Suppressor macrophage treated with lipopolysaccharide for 1 hour (primary cell): ENCODE data around the gene SIRPA.

Source experiments
- DNase-seq, 3 donors: peaks; one replicate each; pipeline ENCODE4 v3.0.0-alpha.2; 2020 to 2022

Gene SIRPA

DNA sequence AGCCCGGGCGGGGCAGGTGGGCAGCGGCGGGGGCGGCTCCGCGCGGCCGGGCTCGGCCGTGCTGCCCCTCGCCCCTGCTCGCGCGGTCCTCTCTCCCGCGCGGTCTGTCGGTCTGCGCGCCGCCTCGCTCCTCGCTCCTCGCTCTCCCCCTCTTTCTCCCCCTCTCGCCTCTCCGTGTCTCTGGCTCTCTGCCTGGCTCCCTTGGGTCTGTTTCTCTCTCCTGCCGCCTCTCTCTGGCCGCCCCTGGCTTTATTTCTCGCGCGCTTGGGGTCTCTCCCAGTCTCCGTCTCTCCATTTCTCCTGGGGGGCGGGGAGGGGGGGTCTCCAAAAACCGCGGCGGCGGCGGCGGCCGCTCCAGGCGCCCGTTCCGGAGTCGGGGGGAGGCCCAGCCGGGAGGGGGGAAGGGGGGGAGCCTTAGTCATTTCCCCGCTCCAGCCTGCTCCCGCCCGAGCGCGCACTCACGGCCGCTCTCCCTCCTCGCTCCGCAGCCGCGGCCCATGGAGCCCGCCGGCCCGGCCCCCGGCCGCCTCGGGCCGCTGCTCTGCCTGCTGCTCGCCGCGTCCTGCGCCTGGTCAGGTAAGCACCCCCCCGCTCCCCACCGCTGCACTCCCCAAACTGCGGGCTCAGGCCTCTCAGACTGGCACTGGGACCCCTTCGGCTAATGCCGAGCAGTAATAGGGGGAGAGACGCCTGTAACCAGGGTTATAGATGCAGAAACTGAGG, at the start of gene SIRPA:
Gene SIRPA, plus strand, starts transcription at position 457 of the 723 bp plus-strand sequence. Its CDS starts 41 bp downstream, at position 498.
- DNase-seq = peak; percentile 68 to 86 (median 75)

DNA sequence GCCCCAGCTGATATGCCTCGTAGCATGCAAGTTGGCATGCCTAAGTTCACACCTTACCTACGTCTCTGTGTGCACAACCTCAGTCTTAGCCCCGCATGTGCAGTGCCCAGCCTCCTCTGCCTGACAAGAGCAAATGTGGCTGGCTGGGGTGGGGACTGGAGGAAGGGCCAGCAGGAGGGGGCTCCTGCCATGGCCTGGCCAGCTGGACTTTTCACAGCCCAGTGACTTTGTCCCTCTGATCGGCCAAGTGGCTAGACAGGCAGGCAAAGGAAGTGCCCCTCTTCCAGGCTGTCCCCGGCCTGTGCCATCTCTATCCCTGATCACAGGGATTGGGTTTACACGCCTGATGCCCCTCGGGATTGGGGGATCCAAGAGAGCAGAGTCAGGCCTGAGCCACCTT, 49.5 kb upstream of the SIRPA start:
- DNase-seq = no peak

DNA sequence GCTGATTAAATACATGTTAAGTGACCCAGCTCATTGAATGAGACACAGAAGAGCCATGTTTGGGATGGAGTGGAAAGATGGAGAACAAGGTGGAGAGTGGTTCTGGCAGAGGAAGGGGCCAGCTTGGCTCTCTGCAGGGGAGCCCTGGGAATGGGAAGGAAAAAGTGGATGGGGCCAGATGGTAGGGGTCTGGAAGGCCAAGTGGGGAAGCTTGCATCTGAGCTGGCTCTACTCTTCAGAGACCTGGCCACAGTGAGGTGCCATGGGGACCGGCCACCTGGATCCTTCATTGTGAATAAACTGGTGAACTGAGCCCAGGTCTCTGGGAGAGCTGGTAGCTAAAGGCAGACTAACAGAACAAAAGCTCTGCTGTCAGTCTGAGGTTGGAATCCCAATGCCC, 48.9 kb upstream of the SIRPA start:
- DNase-seq = no peak

DNA sequence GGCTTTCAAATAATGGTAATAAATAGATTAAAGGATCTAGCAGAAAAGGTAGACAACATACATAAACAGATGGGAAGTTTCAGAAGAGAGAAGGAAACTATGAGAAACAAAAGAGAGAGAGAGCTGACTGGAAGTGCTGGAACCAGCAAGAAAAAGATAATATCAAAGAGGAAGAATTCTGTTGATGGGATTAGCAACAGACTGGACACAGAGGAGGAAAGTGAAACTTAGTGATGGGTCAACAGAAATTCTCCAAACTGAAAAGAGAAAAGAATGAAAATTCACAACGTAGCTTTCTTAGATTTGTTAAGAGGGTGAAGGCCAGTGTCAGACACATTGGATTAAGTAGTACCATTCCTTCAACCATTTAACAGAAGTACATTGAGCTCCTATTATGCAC, 48.3 kb upstream of the SIRPA start:
- DNase-seq = peak in 2 of 3 donors; percentile 67 to 76

DNA sequence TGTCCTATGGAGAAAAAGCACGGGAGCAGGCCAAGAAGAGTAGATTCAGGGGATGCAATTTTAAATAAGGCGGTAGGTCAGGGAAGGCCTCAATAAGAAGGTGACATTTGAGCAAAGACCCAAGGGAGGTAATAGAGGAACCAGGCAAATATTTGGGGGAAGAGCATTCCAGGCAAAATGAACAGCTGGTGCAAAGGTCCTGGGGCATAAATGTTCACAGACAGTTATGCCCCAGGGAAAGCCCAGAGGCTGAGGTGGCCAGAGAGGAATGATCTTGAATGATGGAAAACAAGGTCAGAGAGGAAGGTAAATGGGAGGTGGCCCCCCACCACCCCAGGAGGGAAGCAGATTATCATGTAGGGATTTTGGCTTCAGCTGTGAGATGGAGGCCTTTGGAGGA, 47.4 kb upstream of the SIRPA start:
- DNase-seq = no peak

DNA sequence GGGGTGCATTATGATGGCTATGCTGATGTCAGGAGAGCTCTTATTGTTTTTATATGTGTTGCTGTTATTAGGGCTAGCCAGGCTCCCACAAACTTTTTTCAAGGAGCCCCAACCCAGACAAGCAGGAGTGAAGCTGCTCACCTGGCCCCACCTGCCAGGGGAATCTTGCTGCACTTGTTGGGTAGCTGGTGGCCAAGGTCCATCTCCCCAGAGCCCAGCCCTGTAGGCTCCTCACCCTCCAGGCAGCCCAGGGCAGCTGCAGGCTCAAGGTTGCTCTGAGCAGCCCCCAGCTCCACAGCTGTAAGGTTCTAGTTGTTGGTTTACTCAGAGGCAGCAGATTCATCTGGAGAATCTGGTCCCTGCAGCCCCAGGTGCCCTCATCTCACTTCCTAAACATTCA, 46.8 kb upstream of the SIRPA start:
- DNase-seq = no peak

DNA sequence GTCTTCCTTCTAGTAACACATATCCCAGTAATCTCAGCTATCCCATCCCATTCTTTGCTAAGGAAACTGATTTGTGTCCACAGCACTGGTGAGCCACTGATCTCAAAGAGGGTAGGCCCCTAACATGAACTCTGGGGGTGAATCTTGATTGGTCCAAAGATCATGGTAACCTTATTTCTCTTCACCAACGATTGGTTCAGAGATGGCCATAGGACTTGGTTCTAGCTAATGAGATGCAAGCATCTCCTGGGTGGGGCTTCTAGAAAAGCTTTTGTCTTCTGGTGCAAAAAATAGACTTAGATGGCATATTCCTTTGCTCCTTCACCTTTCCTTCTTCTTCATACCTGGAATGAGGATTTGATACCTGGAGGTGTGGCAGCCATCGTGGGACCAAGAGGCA, 43.8 kb upstream of the SIRPA start:
- DNase-seq = no peak

DNA sequence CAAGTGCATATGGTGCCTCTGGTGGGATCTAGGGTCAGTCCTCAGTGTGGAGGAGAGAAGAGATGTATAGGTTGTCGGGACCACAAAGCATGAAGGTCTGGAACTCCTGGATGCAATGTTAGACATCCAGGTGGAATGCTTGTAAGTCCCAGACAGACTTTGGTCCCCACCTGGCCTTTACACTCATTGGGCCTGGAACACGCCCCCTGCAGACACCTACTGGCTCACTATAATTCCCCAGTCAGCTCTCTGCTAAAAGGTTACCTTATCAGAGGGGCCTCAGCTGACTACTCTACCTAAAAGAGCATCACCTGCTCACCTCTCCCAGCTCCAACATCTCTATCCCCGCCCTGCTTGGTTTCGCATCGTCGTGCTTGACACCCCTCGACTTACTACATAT, 41.7 kb upstream of the SIRPA start:
- no peak for DNase-seq

DNA sequence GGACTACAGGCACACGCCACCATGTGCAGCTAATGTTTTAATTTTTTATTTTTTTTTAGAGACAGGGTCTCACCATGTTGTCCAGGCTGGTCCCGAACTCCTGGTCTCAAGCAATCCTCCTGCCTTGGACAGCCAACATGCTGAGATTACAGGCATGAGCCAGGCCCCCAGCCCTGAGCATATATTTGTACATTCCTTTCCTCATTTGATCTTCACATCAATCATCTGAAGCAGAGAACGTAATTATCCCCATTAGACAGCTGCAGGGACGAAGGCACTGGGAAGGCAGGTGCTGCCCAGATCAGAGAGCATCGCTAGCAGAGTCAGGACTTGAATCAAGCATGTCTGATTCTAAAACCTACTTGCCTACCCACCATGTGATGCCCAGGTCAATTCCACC, 41.0 kb upstream of the SIRPA start:
- DNase-seq = no peak

DNA sequence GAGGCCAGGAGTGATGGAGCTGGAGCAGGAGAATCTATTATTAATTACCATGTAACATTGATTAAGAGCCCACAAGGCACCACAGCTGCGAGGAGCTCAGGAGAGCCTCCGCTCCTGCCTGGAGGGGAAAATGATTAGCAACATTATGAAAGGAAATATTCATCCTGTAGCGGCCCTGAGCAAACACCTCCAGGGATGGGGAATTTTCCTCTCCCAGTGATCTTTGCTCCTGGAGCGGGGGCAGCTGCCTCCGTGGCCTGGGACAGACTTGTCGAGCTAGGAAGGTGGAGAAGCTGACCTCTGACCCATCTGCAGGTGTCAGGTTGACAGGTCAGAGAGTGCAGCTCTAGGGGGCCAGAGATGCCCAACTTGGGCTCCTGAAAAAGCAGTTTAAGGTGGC, 40.1 kb upstream of the SIRPA start:
- no peak for DNase-seq

DNA sequence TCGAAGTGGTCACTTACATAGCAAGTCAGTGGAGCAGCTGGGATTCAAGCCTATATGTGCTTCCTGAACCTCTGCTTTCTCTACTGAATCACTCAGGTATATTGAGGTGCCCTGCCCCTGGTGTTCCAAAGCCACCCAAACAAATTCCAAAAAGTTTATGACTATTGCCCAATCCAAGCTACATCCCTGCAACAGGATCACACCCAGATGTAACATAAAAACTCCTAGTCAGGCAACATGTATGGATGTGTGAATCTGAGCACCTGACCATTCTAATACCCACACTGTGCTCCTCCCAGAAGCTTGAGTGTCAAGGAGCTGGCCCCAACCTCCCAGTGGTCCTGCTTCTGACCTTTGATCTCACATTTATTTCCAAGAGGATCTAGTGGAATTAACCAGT, 39.5 kb upstream of the SIRPA start:
- DNase-seq = no peak

DNA sequence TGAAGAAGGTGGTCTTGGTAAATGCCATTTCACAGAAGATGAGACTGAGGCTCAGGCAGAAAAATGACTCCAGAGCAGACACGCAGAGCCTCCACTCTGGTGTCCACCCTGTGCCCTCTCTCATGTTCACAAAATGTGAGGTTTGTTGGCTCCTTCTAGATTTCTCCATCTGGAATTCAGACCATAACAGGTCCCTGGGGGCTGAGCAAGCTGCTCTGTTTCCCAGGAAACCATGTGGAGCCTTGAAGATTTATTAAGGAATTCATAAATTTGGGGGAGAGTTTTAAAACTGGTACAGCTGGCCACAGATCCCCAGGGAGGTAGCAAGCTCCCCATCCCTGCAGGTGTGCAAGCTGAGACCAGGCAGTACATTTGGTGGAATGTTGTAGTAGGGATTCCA, 38.8 kb upstream of the SIRPA start:
- DNase-seq = no peak

DNA sequence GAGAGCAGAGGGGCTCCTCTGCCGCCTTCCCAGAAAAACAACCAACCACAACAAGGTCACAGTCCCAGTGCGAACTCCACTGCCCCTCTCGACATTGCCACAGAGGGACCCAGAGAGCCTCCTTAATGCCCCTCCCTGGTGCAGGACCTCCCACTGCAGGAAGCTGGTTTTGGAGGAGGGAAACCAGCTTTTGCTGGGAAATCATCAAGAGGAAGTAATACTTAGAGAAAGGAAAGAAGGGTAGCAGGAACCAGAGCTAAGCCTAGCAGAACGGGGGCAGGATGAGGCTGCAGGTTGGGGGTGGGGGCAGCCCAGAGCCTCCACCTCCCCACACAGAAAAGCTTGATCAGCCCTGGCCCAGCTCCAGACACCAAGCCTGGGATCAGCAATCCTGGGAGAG, 37.7 kb upstream of the SIRPA start:
- peak; percentile 85 to 92 (median 90) for DNase-seq

DNA sequence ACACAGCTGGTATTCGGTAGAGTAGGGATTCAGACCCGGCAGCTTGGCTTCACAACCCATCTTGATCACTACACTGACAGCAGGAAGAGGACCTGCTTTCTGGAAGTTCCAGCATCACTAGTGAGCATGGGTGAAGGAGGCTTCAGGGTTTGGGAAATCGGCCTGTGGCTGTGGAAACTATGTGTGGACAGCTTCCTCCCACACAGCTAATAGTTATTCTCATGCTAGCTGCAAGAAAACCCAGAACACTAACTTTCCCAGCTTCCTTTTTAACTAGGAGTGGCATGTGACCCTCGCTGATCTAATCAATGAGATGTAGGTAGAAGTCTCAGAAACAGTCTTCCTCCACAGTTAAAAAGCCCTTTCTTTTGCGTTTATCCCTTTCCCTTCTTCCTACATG, 36.3 kb upstream of the SIRPA start:
- DNase-seq = peak; percentile 92 to 98 (median 95)

DNA sequence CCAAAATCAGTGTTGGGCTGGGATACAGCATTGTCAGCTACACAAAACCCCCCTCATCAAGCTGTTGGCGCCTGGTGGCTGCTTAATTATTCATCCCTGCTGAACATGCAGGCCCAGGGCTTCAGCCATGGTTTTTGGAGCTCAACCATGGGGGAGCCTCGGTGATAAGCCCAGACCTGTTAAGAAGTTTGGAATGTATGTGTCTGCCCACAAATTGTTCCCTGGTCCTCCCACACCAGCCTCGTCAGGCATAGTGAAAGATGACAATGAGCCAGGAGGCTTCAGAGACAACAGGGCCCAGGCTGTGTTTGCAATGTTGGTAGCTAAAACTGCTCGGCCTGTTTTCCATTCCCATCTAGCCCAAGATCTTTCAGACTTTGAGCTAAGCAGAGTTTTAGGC, 34.8 kb upstream of the SIRPA start:
- no peak for DNase-seq

DNA sequence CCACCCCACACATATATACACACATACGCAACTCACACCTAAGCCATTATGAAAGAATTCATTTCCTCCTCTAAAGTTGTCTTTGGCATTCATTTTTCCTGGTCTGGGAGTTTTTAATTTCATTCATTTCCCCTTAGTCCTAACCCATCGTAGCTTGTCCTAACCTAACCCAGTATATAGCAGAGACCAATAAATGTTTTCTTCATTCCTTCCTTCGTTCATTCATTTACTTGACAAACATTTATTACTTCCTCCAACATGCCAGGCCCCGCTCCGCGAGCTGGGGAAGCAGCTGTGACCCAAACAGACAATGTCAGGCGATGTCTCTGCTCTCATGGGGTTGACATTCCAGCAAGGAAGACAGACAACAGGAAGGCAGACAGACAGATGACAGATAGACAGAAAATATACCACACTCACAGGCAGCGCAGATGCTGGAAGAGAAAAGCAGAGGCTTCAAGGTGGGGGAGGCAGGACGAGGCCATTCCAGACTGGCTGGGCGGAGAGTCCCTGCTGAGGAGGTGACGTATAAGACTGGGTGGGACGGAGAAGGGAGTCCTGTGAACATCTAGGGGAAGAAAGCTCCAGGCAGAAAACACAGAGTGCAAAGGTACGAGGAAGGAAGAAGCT, 33.7 kb upstream of the SIRPA start:
- DNase-seq = no peak

DNA sequence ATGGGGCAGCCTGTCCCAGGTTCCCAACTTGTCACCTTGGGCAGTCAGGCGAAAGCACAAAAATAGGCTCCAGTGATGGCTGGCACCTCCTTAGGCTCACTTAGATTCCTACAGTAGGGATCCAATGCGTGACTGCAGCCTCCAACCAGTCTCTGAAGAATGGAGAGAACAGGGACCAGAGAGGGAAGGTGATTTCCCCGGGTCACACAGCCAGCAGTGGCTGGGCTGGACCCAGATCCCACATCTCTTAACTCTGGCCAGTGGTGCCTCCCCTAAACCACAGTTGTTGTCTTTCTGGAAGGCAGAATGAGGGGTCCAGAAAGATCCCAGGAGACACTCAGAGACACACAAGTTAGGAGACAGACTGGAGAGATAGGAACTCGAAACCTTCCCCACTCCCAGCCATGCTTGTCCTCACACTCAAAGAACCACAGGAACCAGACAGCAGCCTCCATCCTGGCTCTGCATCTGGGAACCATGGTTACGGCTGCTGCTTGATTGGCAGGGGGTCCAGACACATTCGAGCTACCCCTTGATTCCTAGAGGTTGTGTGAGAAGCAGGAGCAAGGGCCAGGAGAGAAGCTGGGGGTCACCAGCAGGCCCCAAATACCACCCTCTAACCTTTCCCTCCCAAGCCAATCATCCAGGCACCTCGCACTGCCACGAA, 33.1 kb upstream of the SIRPA start:
- no peak for DNase-seq

DNA sequence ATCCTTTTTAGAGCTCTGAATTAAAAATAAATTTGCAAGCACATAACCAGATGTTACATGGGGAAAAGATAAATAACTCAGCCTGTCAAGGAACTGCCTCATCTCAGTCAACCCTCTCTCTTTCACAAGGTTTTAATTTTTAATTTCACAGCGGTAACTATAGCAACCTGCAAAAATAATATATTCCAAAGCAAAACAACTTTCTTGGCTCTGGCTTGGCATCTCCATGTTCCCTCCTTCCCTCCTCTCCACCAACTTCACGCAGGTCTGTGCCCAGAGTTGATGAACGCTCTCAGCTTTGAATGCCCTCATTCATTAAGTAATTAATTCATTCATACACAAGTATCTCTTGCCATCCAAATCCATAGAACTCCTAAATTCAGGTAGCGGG, 32.5 kb upstream of the SIRPA start:
- no peak for DNase-seq

DNA sequence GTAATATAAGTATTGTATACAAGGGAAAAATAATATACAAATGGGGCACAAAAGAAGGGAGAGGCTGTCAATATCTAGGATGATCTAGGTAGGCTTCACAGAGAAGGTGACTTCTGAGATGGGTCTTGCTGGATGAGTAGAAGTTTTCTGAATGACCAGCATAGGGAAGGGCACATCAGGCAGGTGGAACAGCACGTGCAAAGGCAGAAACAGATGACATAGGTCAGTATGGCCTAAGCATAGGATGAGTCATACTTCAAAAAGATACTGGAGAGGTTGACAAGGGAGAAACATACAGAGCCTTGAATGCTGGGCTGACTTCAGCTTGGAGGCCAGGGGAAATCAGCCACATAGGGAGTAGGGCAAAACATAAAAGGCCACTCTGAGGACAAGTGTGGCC, 31.9 kb upstream of the SIRPA start:
- peak; percentile 44 to 58 (median 55) for DNase-seq

DNA sequence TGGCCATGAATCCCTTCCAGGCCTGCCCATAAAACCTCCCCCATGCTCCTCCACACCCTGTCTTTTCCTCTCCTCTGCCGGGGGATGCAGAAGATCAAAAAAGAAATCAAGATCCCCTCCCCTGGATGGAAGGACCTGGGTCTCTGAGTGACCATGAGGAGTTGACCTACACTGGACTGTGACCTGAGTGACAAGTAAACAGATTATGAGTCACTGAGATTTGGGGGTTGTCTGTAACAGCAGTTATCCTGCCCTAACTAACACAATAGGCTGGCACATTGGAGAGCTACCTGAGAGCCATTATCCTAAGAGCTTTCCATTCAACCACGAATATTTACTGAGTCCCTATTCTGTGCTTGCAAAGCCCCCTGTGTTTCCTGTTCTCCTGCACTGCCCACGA, 28.4 kb upstream of the SIRPA start:
- DNase-seq = no peak

DNA sequence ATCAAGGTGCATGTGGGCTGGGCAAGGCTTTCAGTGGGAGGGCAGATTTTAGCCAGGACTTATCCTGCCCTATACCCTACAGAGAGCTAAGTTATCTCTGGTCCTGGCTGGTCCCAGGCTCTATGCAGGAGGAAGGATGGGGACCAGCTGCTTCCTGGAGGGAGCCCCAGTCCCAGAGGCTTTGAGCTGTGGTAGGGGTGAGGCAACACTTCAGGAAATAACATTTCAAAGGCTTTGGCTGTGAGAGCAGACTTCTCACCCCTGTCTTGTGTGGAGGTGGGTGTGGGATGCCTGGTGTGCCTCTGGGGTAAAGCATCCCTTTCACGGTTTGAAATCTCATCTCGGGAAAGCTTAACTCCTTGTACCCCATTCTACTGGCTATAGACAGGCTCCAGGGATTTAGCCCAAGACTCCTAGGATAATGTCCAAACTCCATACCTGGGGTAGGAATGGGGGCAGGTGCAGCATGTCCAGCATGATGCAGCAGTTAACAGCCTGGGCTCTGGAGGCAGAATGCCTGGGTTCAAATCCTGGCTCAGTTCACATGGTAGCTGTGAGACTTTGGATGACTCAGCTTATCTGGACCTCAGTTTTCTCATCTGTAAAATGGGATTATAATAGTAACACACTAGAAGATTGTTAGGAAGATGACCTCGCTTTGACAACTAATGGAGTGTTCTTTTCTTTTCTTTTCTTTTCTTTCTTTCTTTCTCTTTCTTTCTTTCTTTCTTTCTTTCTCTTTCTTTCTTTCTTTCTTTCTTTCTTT, 27.5 kb upstream of the SIRPA start:
- no peak for DNase-seq

DNA sequence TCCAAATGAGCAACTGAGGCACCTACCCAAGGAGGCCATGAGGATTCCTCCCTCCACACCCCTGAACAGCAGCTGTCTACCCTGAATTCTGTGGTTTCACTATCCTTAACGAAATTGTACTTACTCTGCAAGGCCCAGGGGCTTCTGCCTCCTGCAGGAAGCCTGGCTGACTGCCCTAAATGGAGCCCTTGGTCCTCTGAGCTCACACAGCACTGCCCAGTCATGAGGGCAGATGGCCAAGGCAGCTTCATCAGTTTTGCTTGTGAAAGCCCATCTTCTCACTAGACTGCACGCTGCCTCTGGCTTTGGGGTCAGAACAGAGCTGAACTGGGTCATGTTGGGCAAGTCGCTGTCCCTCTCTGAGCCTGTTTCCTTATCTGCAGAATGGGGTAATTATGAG, 26.4 kb upstream of the SIRPA start:
- DNase-seq = no peak

DNA sequence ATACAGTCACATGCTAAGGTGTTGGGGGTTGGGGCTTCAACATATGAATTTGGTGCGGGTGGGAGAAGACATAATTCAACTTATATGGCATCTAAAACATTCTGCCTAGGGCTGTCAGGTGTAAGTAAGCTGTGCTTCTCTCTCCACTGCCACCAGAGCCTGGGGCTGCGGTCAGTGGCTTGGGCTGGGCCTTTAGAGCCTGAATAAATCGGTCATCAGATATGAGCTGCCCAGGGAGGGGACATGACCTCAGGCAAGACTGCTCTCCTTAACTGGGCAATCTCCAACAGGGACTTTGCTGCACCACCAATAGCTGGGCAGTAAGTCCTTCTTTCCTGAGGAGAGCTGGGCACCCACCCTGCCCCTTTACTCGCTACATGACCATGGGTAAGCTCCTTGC, 24.9 kb upstream of the SIRPA start:
- DNase-seq = no peak
